A549 (cell line): ENCODE results near the gene B3GAT1. TPM values are rescaled to one million over a fixed set of nuclear protein-coding genes. Genes with fewer than 3 reads are reported as not detected.

Experiments
- ATAC-seq, 2 experiments: fragments of 200-7000 bp in 1 of 2; fragments of >200 bp in 1 of 2; cut with Nextera tagmentation in 1 of 2; cut with Tn5 transposase in 1 of 2; 3 replicates each; pipeline versions ENCODE4 v1.8.0 to v1.9.1; 2018 to 2020; ENCODE audit warnings: mild to moderate bottlenecking in 1 of 2, moderate library complexity in 1 of 2
- CTCF ChIA-PET: fragments of 300-600 bp; sonication (Branson Sonifier 250); formaldehyde crosslinking; extraction: SDS; loops from one replicate; lab custom pipeline; 2021; ENCODE audit warnings: antibody characterized with exemption, inconsistent platforms; lab: Yijun Ruan, JAX
- POLR2A ChIA-PET: fragments of 350-600 bp; formaldehyde crosslinking; extraction: SDS; loops from one replicate; lab custom pipeline; 2021; ENCODE audit warnings: antibody characterized with exemption, inconsistent platforms; lab: Yijun Ruan, JAX
- DNase-seq, 2 experiments: peaks; one replicate each; pipeline versions ENCODE4 v3.0.0 to v3.0.0-alpha.2; 2011 to 2016; ENCODE audit warnings: low read depth in 1 of 2, low spot score in 1 of 2
- FAIRE-seq: peaks from 2 replicates; lab custom pipeline; 2011; peaks lifted over from hg19 to GRCh38; lab: Jason Lieb, UNC
- H3K27ac ChIP-seq, 2 experiments: fragments of >200 bp; sonication (Bioruptor Twin); formaldehyde crosslinking; 3 replicates each; pipeline ENCODE4 v1.5.1; 2016 to 2017
- H3K4me1 ChIP-seq: fragments of >200 bp; sonication (Bioruptor Twin); formaldehyde crosslinking; 3 replicates; pipeline ENCODE4 v1.6.1; 2016
- H3K4me2 ChIP-seq: fragments of >200 bp; sonication (Bioruptor Twin); formaldehyde crosslinking; 3 replicates; pipeline ENCODE4 v1.6.1; 2016
- H3K4me3 ChIP-seq: fragments of >200 bp; sonication (Bioruptor Twin); formaldehyde crosslinking; 3 replicates; pipeline ENCODE4 v1.5.1; 2016
- H3K9me3 ChIP-seq: fragments of >200 bp; sonication (Bioruptor Twin); formaldehyde crosslinking; 3 replicates; pipeline ENCODE4 v1.6.1; 2016
- ATOH8 ChIP-seq: fragments of 250-450 bp; sonication (Bioruptor Pico); IDR thresholded peaks from 2 replicates; pipeline ENCODE4 v1.5.0; 2020; ENCODE audit warnings: low read depth, mild to moderate bottlenecking, moderate library complexity
- BCL3 ChIP-seq: fragments of >200 bp; sonication (Bioruptor Twin); formaldehyde crosslinking; IDR thresholded peaks from 3 replicates; pipeline ENCODE4 v1.6.1; 2016
- BHLHE40 ChIP-seq: IDR thresholded peaks from 2 replicates; pipeline ENCODE4 v1.6.1; 2012; ENCODE audit warnings: low read depth, low read length, inconsistent platforms
- CBX2 ChIP-seq: fragments of 200-600 bp; sonication (generic); IDR thresholded peaks from 2 replicates; pipeline ENCODE4 v1.6.1; 2016; ENCODE audit warnings: low read depth, mild to moderate bottlenecking, borderline replicate concordance
- CBX8 ChIP-seq: fragments of 200-600 bp; sonication (generic); IDR thresholded peaks from 2 replicates; pipeline ENCODE4 v1.6.1; 2016
- CHD2 ChIP-seq: fragments of 150-350 bp; IDR thresholded peaks from 2 replicates; pipeline ENCODE4 v1.6.1; 2014; ENCODE audit warnings: low read length; ENCODE audit not compliant: partially characterized antibody
- CTCF ChIP-seq: fragments of >200 bp; sonication (Bioruptor Twin); formaldehyde crosslinking; IDR thresholded peaks from 3 replicates; pipeline ENCODE4 v1.5.1; 2016
- EHMT2 ChIP-seq: fragments of 200-600 bp; sonication (generic); IDR thresholded peaks from 2 replicates; pipeline ENCODE4 v1.6.1; 2016; ENCODE audit warnings: antibody characterized with exemption, low read depth, mild to moderate bottlenecking, moderate library complexity
- ELK1 ChIP-seq: fragments of 150-350 bp; IDR thresholded peaks from 2 replicates; pipeline ENCODE4 v1.6.1; 2014; ENCODE audit warnings: low read depth, mild to moderate bottlenecking, low read length
- ESRRA ChIP-seq: fragments of 150-350 bp; IDR thresholded peaks from 2 replicates; pipeline ENCODE4 v1.6.1; 2014; ENCODE audit warnings: mild to moderate bottlenecking, low read length, borderline replicate concordance
- FOSB ChIP-seq: fragments of 250-450 bp; sonication (Bioruptor Pico); IDR thresholded peaks from 2 replicates; pipeline ENCODE4 v1.5.0; 2020; ENCODE audit warnings: mild to moderate bottlenecking, moderate library complexity
- FOXS1 ChIP-seq: fragments of 250-450 bp; sonication (Bioruptor Pico); IDR thresholded peaks from 2 replicates; pipeline ENCODE4 v1.5.0; 2020; ENCODE audit warnings: mild to moderate bottlenecking, moderate library complexity
- HDAC2 ChIP-seq: fragments of 200-600 bp; sonication (generic); IDR thresholded peaks from 2 replicates; pipeline ENCODE4 v1.6.1; 2016
- HES2 ChIP-seq: fragments of >200 bp; sonication (Bioruptor Twin); formaldehyde crosslinking; IDR thresholded peaks from 2 replicates; pipeline ENCODE4 v1.6.1; 2016
- HOXA7 ChIP-seq: fragments of 250-450 bp; sonication (Bioruptor Pico); IDR thresholded peaks from 2 replicates; pipeline ENCODE4 v1.5.0; 2020; ENCODE audit warnings: mild to moderate bottlenecking, moderate library complexity
- HOXB13 ChIP-seq: fragments of 250-450 bp; sonication (Bioruptor Pico); IDR thresholded peaks from 2 replicates; pipeline ENCODE4 v1.5.0; 2020; ENCODE audit warnings: low read depth, mild to moderate bottlenecking, moderate library complexity
- HOXB5 ChIP-seq: fragments of 250-450 bp; sonication (Bioruptor Pico); IDR thresholded peaks from 2 replicates; pipeline ENCODE4 v1.5.0; 2020; ENCODE audit warnings: mild to moderate bottlenecking, moderate library complexity
- JUN ChIP-seq, 2 experiments: fragments of >200 bp; sonication (Bioruptor Twin); formaldehyde crosslinking; IDR thresholded peaks; 2 replicates in 1 of 2; 3 replicates in 1 of 2; pipeline ENCODE4 v1.6.1; 2016 to 2017
- KDM1A ChIP-seq: fragments of 200-600 bp; sonication (generic); IDR thresholded peaks from 2 replicates; pipeline ENCODE4 v1.6.1; 2016; ENCODE audit warnings: low read depth, mild to moderate bottlenecking
- KDM5A ChIP-seq: fragments of 200-600 bp; sonication (generic); IDR thresholded peaks from 2 replicates; pipeline ENCODE4 v1.6.1; 2016; ENCODE audit warnings: antibody characterized with exemption, mild to moderate bottlenecking
- MAX ChIP-seq: IDR thresholded peaks from 2 replicates; pipeline ENCODE4 v1.6.1; 2012
- NFE2L2 ChIP-seq: fragments of 150-350 bp; conservative IDR thresholded peaks from 2 replicates; pipeline ENCODE4 v1.6.1; 2014; ENCODE audit warnings: low read length
- RNF2 ChIP-seq: fragments of 200-600 bp; sonication (generic); IDR thresholded peaks from 2 replicates; pipeline ENCODE4 v1.6.1; 2016; ENCODE audit warnings: low read depth, mild to moderate bottlenecking, antibody characterized with exemption, moderate library complexity, borderline replicate concordance
- SMC3 ChIP-seq: fragments of >200 bp; sonication (Bioruptor Twin); formaldehyde crosslinking; IDR thresholded peaks from 3 replicates; pipeline ENCODE4 v1.6.1; 2018; ENCODE audit warnings: inconsistent platforms
- USF2 ChIP-seq: fragments of 450-650 bp; IDR thresholded peaks from 2 replicates; pipeline ENCODE4 v1.6.1; 2014; ENCODE audit warnings: antibody characterized with exemption
- ZFP36 ChIP-seq: fragments of 450-650 bp; IDR thresholded peaks from 2 replicates; pipeline ENCODE4 v1.6.1; 2014; ENCODE audit warnings: borderline replicate concordance; ENCODE audit not compliant: partially characterized antibody
- ZNF302 ChIP-seq: fragments of 250-450 bp; sonication (Bioruptor Pico); IDR thresholded peaks from 2 replicates; pipeline ENCODE4 v1.9.0; 2021; ENCODE audit warnings: inconsistent platforms, mild to moderate bottlenecking, moderate library complexity
- WGBS: methylation state at CpG from one replicate; pipeline ENCODE4 v1.1.6; 2017; ENCODE audit errors: missing lambda C conversion rate; 5-methylcytosine and 5-hydroxymethylcytosine counted together
- polyA plus RNA-seq, 4 experiments: library from polyadenylated mRNA; depleted of rRNA in 3 of 4; stranded (reverse); fragments of >200 nt; fragmentation: RNase III in 1 of 4; extraction: RNeasy Plus Mini Kit Qiagen cat#74134 plus additional on column Dnase treatment in 1 of 4; gene quantifications; 2 replicates in 3 of 4; 3 replicates in 1 of 4; pipeline ENCODE4 v1.2.3, GENCODE V29; 2011 to 2017

Gene B3GAT1
- polyA plus RNA-seq, 2 of the 4 experiments (the other 2 are of a cell fraction), result not detected

- POLR2A ChIA-PET, result no interaction called here
- 83% methylated on average over 12 of the region's 30 CpGs for WGBS
Measured at GRCh38 chr11:134342572-134343340, 69.3 kb downstream of the B3GAT1 start.

GRCh38 chr11:134341805-134342571 is 70.1 kb downstream of the B3GAT1 start:
- no peak overlapping the region for H3K4me3 ChIP-seq
- H3K4me2 ChIP-seq, result no peak overlapping the region
- no peaks in the 10 kb centered on the region for H3K9me3 ChIP-seq
- POLR2A ChIA-PET, result no interaction called here
- CTCF ChIA-PET, result interaction anchor here (0.6 kb wide), 2 partner anchors 84 to 369 kb away, joined by 3 read pairs; no protein-coding TSS in a partner anchor
- no peak for ATAC-seq
- FAIRE-seq, result no peak
- no peak for DNase-seq
- no peaks in the 10 kb centered on the region for H3K4me1 ChIP-seq
- no peak overlapping the region for H3K27ac ChIP-seq
- 94% methylated on average over 21 of the region's 68 CpGs for WGBS
- TF ChIP-seq ZNF302 (CRISPR knock-in tag), result no peak
- no peak for TF ChIP-seq KDM1A
- TF ChIP-seq HOXA7, result no peak
- no peak for TF ChIP-seq HOXB5 (CRISPR knock-in tag)
- TF ChIP-seq BCL3, result no peak
- TF ChIP-seq JUN (IDR thresholded peaks at IDR 0.05), result no peak
- TF ChIP-seq KDM5A, result no peak
- no peak for TF ChIP-seq HES2
- TF ChIP-seq BHLHE40, result no peak
- TF ChIP-seq ATOH8 (CRISPR knock-in tag), result no peak
- TF ChIP-seq SMC3, result no peak

More at GRCh38 chr11:134342572-134343340, 69.3 kb downstream of the B3GAT1 start:
- ATAC-seq (no peak), FAIRE-seq (no peak)
- TF ChIP-seq HDAC2, result no peak
- no peak for TF ChIP-seq JUN (IDR thresholded peaks at IDR 0.05)
- TF ChIP-seq RNF2, result no peak
- TF ChIP-seq ZFP36, result no peak
- no peak for TF ChIP-seq ELK1
- TF ChIP-seq KDM5A, result no peak
- TF ChIP-seq CHD2, result no peak
- no peak for TF ChIP-seq MAX
- TF ChIP-seq FOXS1, result no peak
- TF ChIP-seq NFE2L2, result no peak
- TF ChIP-seq HOXA7, result no peak
- no peak for TF ChIP-seq CBX2
- TF ChIP-seq EHMT2, result no peak
- no peak for TF ChIP-seq ESRRA
- no peak for TF ChIP-seq FOSB (CRISPR knock-in tag)
- TF ChIP-seq CTCF, result no peak
- TF ChIP-seq BHLHE40, result no peak
- no peak for TF ChIP-seq CBX8
- no peak for TF ChIP-seq HOXB13 (CRISPR knock-in tag)
- TF ChIP-seq USF2, result no peak
- TF ChIP-seq, all 56 proteins: peak for 0
- H3K4me2 ChIP-seq, result no peak overlapping the region
- no peaks in the 10 kb centered on the region for H3K9me3 ChIP-seq
- H3K4me3 ChIP-seq, result no peak overlapping the region
- no peaks in the 10 kb centered on the region for H3K4me1 ChIP-seq
- CTCF ChIA-PET, result no interaction called here
- no peak overlapping the region for H3K27ac ChIP-seq
- no peak for DNase-seq
